ENCODE data around the gene ITGA7.

The ITGA7 gene

GRCh38 chr12:55724226-55724939, 16.7 kb upstream of the ITGA7 start:
- H3K9me3 ChIP-seq (ENCODE audit: insufficient read depth, low read depth, low read length), result no peaks in the 10 kb centered on the region
- peaks cover 35 to 41% of the 10 kb centered on the region in 2 experiments for H3K36me3 ChIP-seq (ENCODE audit: control insufficient read depth in 1 of 2, insufficient read depth in 2 of 2, low read length in 2 of 2)
- no peak overlapping the region for H3K4ac ChIP-seq (ENCODE audit: low read depth, low read length)
- no peak overlapping the region for H3K27ac ChIP-seq (ENCODE audit: low read depth, low read length)
- H2BK12ac ChIP-seq (ENCODE audit: low read length), result no peak overlapping the region
- H2BK120ac ChIP-seq (ENCODE audit: insufficient read depth, low read length, poor library complexity), result no peak overlapping the region
- no peak overlapping the region for H2AFZ ChIP-seq (ENCODE audit: insufficient read depth, low read length, poor library complexity)
- H3K4me2 ChIP-seq (ENCODE audit: low read length), result no peak overlapping the region
- no peak overlapping the region for H3K4me3 ChIP-seq (ENCODE audit: low read depth, low read length)
- no peak overlapping the region for H3K9ac ChIP-seq (ENCODE audit: low read length)
- H3K23ac ChIP-seq (ENCODE audit: low read length), result no peak overlapping the region
- WGBS (ENCODE audit: extremely low coverage, insufficient coverage, insufficient read length), result no CpG with 5 or more reads among the region's 11 CpGs
- H3K79me1 ChIP-seq (ENCODE audit: low read length), result peaks cover 15% of the 10 kb centered on the region
- no peaks in the 10 kb centered on the region for H3K27me3 ChIP-seq (ENCODE audit: insufficient read depth, low read length)
- H3K4me1 ChIP-seq (ENCODE audit: control insufficient read depth in 1 of 2, insufficient read depth in 2 of 2, low read length in 2 of 2), result peaks cover 6 to 11% of the 10 kb centered on the region in 2 experiments
- H4K12ac ChIP-seq (ENCODE audit: low read depth, low read length), result no peak overlapping the region
- H3K18ac ChIP-seq (ENCODE audit: low read length), result no peak overlapping the region
- H2BK5ac ChIP-seq (ENCODE audit: low read depth, low read length, poor library complexity), result no peak overlapping the region
- no peak overlapping the region for H4K8ac ChIP-seq (ENCODE audit: low read depth, low read length)
- H3K14ac ChIP-seq (ENCODE audit: low read length), result no peak overlapping the region
- H2AK5ac ChIP-seq (ENCODE audit: low read length), result no peak overlapping the region
- H4K91ac ChIP-seq (ENCODE audit: low read depth, low read length), result no peak overlapping the region
- peaks cover 20% of the 10 kb centered on the region for H3K79me2 ChIP-seq (ENCODE audit: control insufficient read depth, insufficient read depth, low read length, poor library complexity)
- peak; percentile 40 to 52 for DNase-seq

- WGBS (ENCODE audit: extremely low coverage, insufficient coverage, insufficient read length), result no CpG with 5 or more reads among the region's 10 CpGs
- H3K4me2 ChIP-seq (ENCODE audit: low read length), result no peak overlapping the region
- H3K14ac ChIP-seq (ENCODE audit: low read length), result no peak overlapping the region
- no peak overlapping the region for H2AFZ ChIP-seq (ENCODE audit: insufficient read depth, low read length, poor library complexity)
- H2BK5ac ChIP-seq (ENCODE audit: low read depth, low read length, poor library complexity), result no peak overlapping the region
- DNase-seq, result no peak
- no peak overlapping the region for H3K23ac ChIP-seq (ENCODE audit: low read length)
- H4K8ac ChIP-seq (ENCODE audit: low read depth, low read length), result no peak overlapping the region
- no peak overlapping the region for H3K4me3 ChIP-seq (ENCODE audit: low read depth, low read length)
- H2AK5ac ChIP-seq (ENCODE audit: low read length), result no peak overlapping the region
- no peak overlapping the region for H2BK120ac ChIP-seq (ENCODE audit: insufficient read depth, low read length, poor library complexity)
- no peak overlapping the region for H3K18ac ChIP-seq (ENCODE audit: low read length)
- H3K9me3 ChIP-seq (ENCODE audit: insufficient read depth, low read depth, low read length), result peaks cover 2% of the 10 kb centered on the region
- H4K91ac ChIP-seq (ENCODE audit: low read depth, low read length), result no peak overlapping the region
- peaks cover 6 to 11% of the 10 kb centered on the region in 2 experiments for H3K4me1 ChIP-seq (ENCODE audit: control insufficient read depth in 1 of 2, insufficient read depth in 2 of 2, low read length in 2 of 2)
- H3K9ac ChIP-seq (ENCODE audit: low read length), result peak overlapping the region; percentile 19
- no peak overlapping the region for H4K12ac ChIP-seq (ENCODE audit: low read depth, low read length)
- H3K27ac ChIP-seq (ENCODE audit: low read depth, low read length), result no peak overlapping the region
- no peak overlapping the region for H3K4ac ChIP-seq (ENCODE audit: low read depth, low read length)
- H3K79me1 ChIP-seq (ENCODE audit: low read length), result peaks cover 10% of the 10 kb centered on the region
- H3K79me2 ChIP-seq (ENCODE audit: control insufficient read depth, insufficient read depth, low read length, poor library complexity), result peaks cover 16% of the 10 kb centered on the region
- H2BK12ac ChIP-seq (ENCODE audit: low read length), result no peak overlapping the region
- peaks cover 38 to 41% of the 10 kb centered on the region in 2 experiments for H3K36me3 ChIP-seq (ENCODE audit: control insufficient read depth in 1 of 2, insufficient read depth in 2 of 2, low read length in 2 of 2)
- no peaks in the 10 kb centered on the region for H3K27me3 ChIP-seq (ENCODE audit: insufficient read depth, low read length)
Observed at GRCh38 chr12:55723516-55724225, 16.0 kb upstream of the ITGA7 start.

GRCh38 chr12:55722948-55723347, 15.2 kb upstream of the ITGA7 start:
- Histone ChIP-seq H2AK5ac (ENCODE audit: low read length) (no peak overlapping the region), H3K18ac (ENCODE audit: low read length) (no peak overlapping the region), H2BK5ac (ENCODE audit: low read depth, low read length, poor library complexity) (no peak overlapping the region), H3K4ac (ENCODE audit: low read depth, low read length) (no peak overlapping the region), H3K14ac (ENCODE audit: low read length) (no peak overlapping the region), H3K4me3 (ENCODE audit: low read depth, low read length) (no peak overlapping the region), H3K4me1 (ENCODE audit: control insufficient read depth in 1 of 2, insufficient read depth in 2 of 2, low read length in 2 of 2) (peaks cover 7 to 15% of the 10 kb centered on the region in 2 experiments), H3K9ac (ENCODE audit: low read length) (no peak overlapping the region), H4K8ac (ENCODE audit: low read depth, low read length) (no peak overlapping the region), H2BK120ac (ENCODE audit: insufficient read depth, low read length, poor library complexity) (no peak overlapping the region), H4K91ac (ENCODE audit: low read depth, low read length) (no peak overlapping the region), H4K12ac (ENCODE audit: low read depth, low read length) (no peak overlapping the region), H2BK12ac (ENCODE audit: low read length) (no peak overlapping the region), H3K23ac (ENCODE audit: low read length) (no peak overlapping the region), H3K9me3 (ENCODE audit: insufficient read depth, low read depth, low read length) (peaks cover 2% of the 10 kb centered on the region), H3K36me3 (ENCODE audit: control insufficient read depth in 1 of 2, insufficient read depth in 2 of 2, low read length in 2 of 2) (peaks cover 38 to 41% of the 10 kb centered on the region in 2 experiments), H2AFZ (ENCODE audit: insufficient read depth, low read length, poor library complexity) (no peak overlapping the region), H3K79me1 (ENCODE audit: low read length) (peaks cover 4% of the 10 kb centered on the region), H3K79me2 (ENCODE audit: control insufficient read depth, insufficient read depth, low read length, poor library complexity) (peaks cover 10% of the 10 kb centered on the region), H3K4me2 (ENCODE audit: low read length) (no peak overlapping the region), H3K27me3 (ENCODE audit: insufficient read depth, low read length) (no peaks in the 10 kb centered on the region), H3K27ac (ENCODE audit: low read depth, low read length) (no peak overlapping the region)
- WGBS (ENCODE audit: extremely low coverage, insufficient coverage, insufficient read length), result no CpG with 5 or more reads among the region's 8 CpGs
- no peak for DNase-seq

- no peak overlapping the region for H2BK12ac ChIP-seq (ENCODE audit: low read length)
- no peak overlapping the region for H3K27ac ChIP-seq (ENCODE audit: low read depth, low read length)
- peak; percentile 45 to 52 for DNase-seq
- no peaks in the 10 kb centered on the region for H3K27me3 ChIP-seq (ENCODE audit: insufficient read depth, low read length)
- H3K9me3 ChIP-seq (ENCODE audit: insufficient read depth, low read depth, low read length), result peaks cover 2% of the 10 kb centered on the region
- no peak overlapping the region for H4K91ac ChIP-seq (ENCODE audit: low read depth, low read length)
- H3K18ac ChIP-seq (ENCODE audit: low read length), result no peak overlapping the region
- peaks cover 13 to 18% of the 10 kb centered on the region in 2 experiments for H3K4me1 ChIP-seq (ENCODE audit: control insufficient read depth in 1 of 2, insufficient read depth in 2 of 2, low read length in 2 of 2)
- H3K79me2 ChIP-seq (ENCODE audit: control insufficient read depth, insufficient read depth, low read length, poor library complexity), result no peaks in the 10 kb centered on the region
- H3K14ac ChIP-seq (ENCODE audit: low read length), result no peak overlapping the region
- H3K9ac ChIP-seq (ENCODE audit: low read length), result no peak overlapping the region
- H3K4me3 ChIP-seq (ENCODE audit: low read depth, low read length), result no peak overlapping the region
- H3K23ac ChIP-seq (ENCODE audit: low read length), result no peak overlapping the region
- H3K36me3 ChIP-seq (ENCODE audit: control insufficient read depth in 1 of 2, insufficient read depth in 2 of 2, low read length in 2 of 2), result peaks cover 33 to 35% of the 10 kb centered on the region in 2 experiments
- no peak overlapping the region for H4K8ac ChIP-seq (ENCODE audit: low read depth, low read length)
- no peak overlapping the region for H2BK5ac ChIP-seq (ENCODE audit: low read depth, low read length, poor library complexity)
- H2BK120ac ChIP-seq (ENCODE audit: insufficient read depth, low read length, poor library complexity), result no peak overlapping the region
- no peak overlapping the region for H2AK5ac ChIP-seq (ENCODE audit: low read length)
- no peak overlapping the region for H4K12ac ChIP-seq (ENCODE audit: low read depth, low read length)
- no peaks in the 10 kb centered on the region for H3K79me1 ChIP-seq (ENCODE audit: low read length)
- no peak overlapping the region for H3K4ac ChIP-seq (ENCODE audit: low read depth, low read length)
- H2AFZ ChIP-seq (ENCODE audit: insufficient read depth, low read length, poor library complexity), result no peak overlapping the region
- no CpG with 5 or more reads among the region's 14 CpGs for WGBS (ENCODE audit: extremely low coverage, insufficient coverage, insufficient read length)
- H3K4me2 ChIP-seq (ENCODE audit: low read length), result no peak overlapping the region
Observed at GRCh38 chr12:55721601-55722213, 14.0 kb upstream of the ITGA7 start.
